Keratinocyte (primary cell): Measurements from ENCODE around the gene KRTAP5-3. TPM values are rescaled to one million over a fixed set of nuclear protein-coding genes. Genes with fewer than 3 reads are reported as not detected.

Experiments
- DNase-seq: peaks from one replicate; pipeline ENCODE4 v3.0.0-alpha.2; 2011; ENCODE audit warnings: low read depth, missing footprints, low spot score
- FAIRE-seq: peaks from 2 replicates; lab custom pipeline; 2011; peaks lifted over from hg19 to GRCh38; lab: Jason Lieb, UNC
- H2AFZ ChIP-seq: 2 replicates; pipeline ENCODE4 v1.6.0; 2012; ENCODE audit warnings: low read length, control low read depth, inconsistent platforms; ENCODE audit not compliant: control insufficient read depth
- H3K27ac ChIP-seq: 2 replicates; pipeline ENCODE4 v1.5.1; 2011; ENCODE audit warnings: low read length; ENCODE audit not compliant: control insufficient read depth, insufficient read depth
- H3K27me3 ChIP-seq: 3 replicates; pipeline ENCODE4 v1.6.0; 2011; ENCODE audit warnings: low read length; ENCODE audit not compliant: control insufficient read depth, insufficient read depth; ENCODE audit errors: extremely low read depth
- H3K36me3 ChIP-seq, 2 experiments: 2 replicates in 1 of 2; 3 replicates in 1 of 2; pipeline ENCODE4 v1.5.1; 2011; ENCODE audit warnings: low read length in 2 of 2, mild to moderate bottlenecking in 1 of 2; ENCODE audit not compliant: control insufficient read depth in 2 of 2, insufficient read depth in 2 of 2; ENCODE audit errors: extremely low read depth in 1 of 2
- H3K4me1 ChIP-seq: 3 replicates; pipeline ENCODE4 v1.5.1; 2011; ENCODE audit warnings: low read length; ENCODE audit not compliant: control insufficient read depth, insufficient read depth; ENCODE audit errors: extremely low read depth
- H3K4me2 ChIP-seq: 3 replicates; pipeline ENCODE4 v1.6.0; 2011; ENCODE audit warnings: low read depth, low read length; ENCODE audit not compliant: control insufficient read depth, insufficient read depth; ENCODE audit errors: extremely low read depth
- H3K4me3 ChIP-seq, 3 experiments: fragments of 200-600 bp in 1 of 3; sonication (generic) in 1 of 3; 2 replicates in 2 of 3; 3 replicates in 1 of 3; pipeline ENCODE4 v1.5.1; 2011 to 2016; ENCODE audit warnings: low read length in 3 of 3, mild to moderate bottlenecking in 3 of 3, control low read depth in 2 of 3, inconsistent platforms in 1 of 3, low read depth in 1 of 3, mixed read lengths in 1 of 3, mixed run types in 1 of 3, moderate library complexity in 1 of 3; ENCODE audit not compliant: control insufficient read depth in 2 of 3, insufficient read depth in 2 of 3; ENCODE audit errors: extremely low read depth in 1 of 3
- H3K79me2 ChIP-seq: 2 replicates; pipeline ENCODE4 v1.6.0; 2012; ENCODE audit warnings: low read length; ENCODE audit not compliant: control insufficient read depth, insufficient read depth
- H3K9ac ChIP-seq: 3 replicates; pipeline ENCODE4 v1.6.0; 2011; ENCODE audit warnings: low read length; ENCODE audit not compliant: control insufficient read depth, insufficient read depth; ENCODE audit errors: extremely low read depth
- H3K9me1 ChIP-seq: 3 replicates; pipeline ENCODE4 v1.6.0; 2011; ENCODE audit warnings: low read length; ENCODE audit not compliant: control insufficient read depth, insufficient read depth; ENCODE audit errors: extremely low read depth
- H3K9me3 ChIP-seq: 2 replicates; pipeline ENCODE4 v1.5.1; 2012; ENCODE audit warnings: low read depth, low read length; ENCODE audit not compliant: control insufficient read depth
- H4K20me1 ChIP-seq: 3 replicates; pipeline ENCODE4 v1.6.0; 2011; ENCODE audit warnings: low read length; ENCODE audit not compliant: control insufficient read depth, insufficient read depth; ENCODE audit errors: extremely low read depth
- EZH2 ChIP-seq: IDR thresholded peaks from one replicate; pipeline ENCODE4 v1.6.1; 2012; ENCODE audit warnings: inconsistent platforms, mild to moderate bottlenecking, low read length, moderate library complexity
- dilution Hi-C: fragments of 300-500 bp; cut with MboI; formaldehyde crosslinking; loops from one replicate; pipeline ENCODE4 v1.7.0; 2020; ENCODE audit warnings: low sequenced_read_pairs; ENCODE audit not compliant: extremely low pct_ligation_motif_present
- polyA plus RNA-seq, 5 experiments: library from polyadenylated mRNA; depleted of rRNA in 3 of 5; stranded (reverse) in 3 of 5; stranded (forward) in 1 of 5; unstranded in 1 of 5; fragments of >200 nt; gene quantifications; 1 replicate in 1 of 5; 2 replicates in 3 of 5; 3 replicates in 1 of 5; pipeline versions ENCODE4 v1.2.1 to v1.2.3, GENCODE V29; 2011 to 2012; ENCODE audit warnings: missing spikeins in 2 of 5, low read depth in 1 of 5, low replicate concordance in 1 of 5
- TF ChIP-seq, protein P1 (sequence below), 3 experiments: IDR thresholded peaks in 1 of 3; conservative IDR thresholded peaks in 1 of 3; optimal IDR thresholded peaks in 1 of 3; 2 replicates in 2 of 3; 3 replicates in 1 of 3; pipeline versions ENCODE3 to v1.5.1; 2011; ENCODE audit warnings: low read length in 3 of 3, mild to moderate bottlenecking in 3 of 3, moderate library complexity in 2 of 3, control low read depth in 1 of 3, inconsistent platforms in 1 of 3; ENCODE audit not compliant: insufficient read depth in 2 of 3; ENCODE audit errors: extremely low read depth in 1 of 3

KRTAP5-3 gene
- polyA plus RNA-seq, 1 donor (not counting 4 experiments of a cell fraction or from before 2014, with no cell fraction given) = not detected

DNA sequence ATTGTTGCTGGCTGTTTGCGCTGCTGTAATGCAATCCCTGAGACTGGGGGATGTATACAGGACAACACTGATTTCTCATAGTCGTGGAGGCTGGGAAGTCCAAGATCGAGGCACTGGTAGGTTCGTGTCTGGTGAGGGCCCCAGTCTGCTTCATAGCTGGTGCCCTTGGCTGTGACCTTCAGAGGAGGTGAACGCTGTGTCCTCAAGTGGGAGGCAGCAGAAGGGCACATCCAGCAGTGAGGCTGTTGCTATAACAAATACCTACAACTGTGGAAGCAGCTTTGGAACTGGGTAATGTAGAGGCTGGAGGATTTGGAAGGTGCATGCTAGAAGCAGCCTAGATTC, 42.6 kb upstream of the KRTAP5-3 start:
- TF ChIP-seq, protein P1, sequence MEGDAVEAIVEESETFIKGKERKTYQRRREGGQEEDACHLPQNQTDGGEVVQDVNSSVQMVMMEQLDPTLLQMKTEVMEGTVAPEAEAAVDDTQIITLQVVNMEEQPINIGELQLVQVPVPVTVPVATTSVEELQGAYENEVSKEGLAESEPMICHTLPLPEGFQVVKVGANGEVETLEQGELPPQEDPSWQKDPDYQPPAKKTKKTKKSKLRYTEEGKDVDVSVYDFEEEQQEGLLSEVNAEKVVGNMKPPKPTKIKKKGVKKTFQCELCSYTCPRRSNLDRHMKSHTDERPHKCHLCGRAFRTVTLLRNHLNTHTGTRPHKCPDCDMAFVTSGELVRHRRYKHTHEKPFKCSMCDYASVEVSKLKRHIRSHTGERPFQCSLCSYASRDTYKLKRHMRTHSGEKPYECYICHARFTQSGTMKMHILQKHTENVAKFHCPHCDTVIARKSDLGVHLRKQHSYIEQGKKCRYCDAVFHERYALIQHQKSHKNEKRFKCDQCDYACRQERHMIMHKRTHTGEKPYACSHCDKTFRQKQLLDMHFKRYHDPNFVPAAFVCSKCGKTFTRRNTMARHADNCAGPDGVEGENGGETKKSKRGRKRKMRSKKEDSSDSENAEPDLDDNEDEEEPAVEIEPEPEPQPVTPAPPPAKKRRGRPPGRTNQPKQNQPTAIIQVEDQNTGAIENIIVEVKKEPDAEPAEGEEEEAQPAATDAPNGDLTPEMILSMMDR (optimal IDR thresholded peaks at IDR 0.05 in 1 of 3, IDR thresholded peaks at IDR 0.05 in 1 of 3, conservative IDR thresholded peaks at IDR 0.05 in 1 of 3; ENCODE audit: extremely low read depth in 1 of 3, insufficient read depth in 2 of 3, low read length in 3 of 3) = no peak
- TF ChIP-seq EZH2 = no peak
- Histone ChIP-seq H2AFZ (no peak overlapping the region), H3K27me3 (no peaks in the 10 kb centered on the region), H3K27ac (no peak overlapping the region), H3K4me2 (no peak overlapping the region), H3K4me3 (no peak overlapping the region), H3K9me1 (no peaks in the 10 kb centered on the region), H4K20me1 (no peaks in the 10 kb centered on the region), H3K36me3 (no peaks in the 10 kb centered on the region), H3K9ac (no peak overlapping the region), H3K4me1 (peaks cover 18% of the 10 kb centered on the region), H3K79me2 (no peaks in the 10 kb centered on the region), H3K9me3 (no peaks in the 10 kb centered on the region)
- dilution Hi-C loops = no loop called here
- no peak for FAIRE-seq
- DNase-seq = no peak

DNA sequence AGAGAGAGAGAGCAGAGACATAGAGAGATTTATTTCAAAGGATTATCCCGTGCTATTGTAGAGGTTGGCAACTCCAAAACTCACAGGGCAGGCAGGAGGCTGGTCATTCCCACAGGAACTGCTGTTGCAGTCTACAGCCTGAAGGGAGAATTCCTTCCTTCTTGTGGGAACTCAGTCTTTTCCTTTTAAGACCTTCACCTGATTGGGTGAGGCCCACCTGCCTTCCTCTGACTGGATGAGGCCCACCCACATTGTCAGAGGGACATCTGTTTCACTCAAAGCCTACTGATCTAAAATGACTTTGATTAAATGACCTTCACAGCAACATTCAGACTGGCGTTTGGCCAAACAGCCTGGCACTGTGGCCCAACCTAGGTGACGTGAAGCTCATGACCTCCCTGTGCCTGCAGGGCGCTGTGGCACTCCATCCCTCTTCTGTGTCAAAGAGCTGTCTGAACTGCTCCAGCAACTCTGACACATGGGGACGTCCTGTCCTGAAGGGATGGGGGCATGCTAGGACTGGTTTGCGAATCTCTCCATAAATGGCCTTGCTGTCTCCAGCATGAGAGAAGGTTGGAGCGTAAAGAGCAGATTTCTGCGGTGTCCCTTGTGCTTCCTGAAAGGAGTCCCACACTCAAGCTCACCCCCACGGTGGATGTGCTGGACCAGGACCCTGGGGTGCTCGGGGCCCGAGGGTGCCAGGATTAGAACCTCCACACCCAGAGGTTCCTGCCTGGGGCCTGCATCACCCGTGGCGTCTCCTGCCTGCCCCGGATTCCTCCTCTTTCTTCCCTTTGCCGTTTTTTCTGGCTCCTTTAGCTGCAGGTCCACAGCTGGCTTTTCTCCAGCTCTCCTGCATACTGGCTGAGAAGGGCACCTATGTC, 42.0 kb upstream of the KRTAP5-3 start:
- DNase-seq (no peak), FAIRE-seq (peak; percentile 79)
- Histone ChIP-seq H3K9me1 (no peaks in the 10 kb centered on the region), H2AFZ (peak overlapping the region; percentile 34), H3K4me3 (no peak overlapping the region), H3K9me3 (no peaks in the 10 kb centered on the region), H3K79me2 (no peaks in the 10 kb centered on the region), H4K20me1 (no peaks in the 10 kb centered on the region), H3K36me3 (no peaks in the 10 kb centered on the region), H3K4me2 (peak overlapping the region; percentile 36), H3K27me3 (no peaks in the 10 kb centered on the region), H3K4me1 (peaks cover 13% of the 10 kb centered on the region), H3K9ac (no peak overlapping the region), H3K27ac (no peak overlapping the region)
- no peak for TF ChIP-seq EZH2
- dilution Hi-C loops = no loop called here
